NCI-H2081 treated with DMSO at 0.1 percent for 48 hours (cell line): Measurements from ENCODE around the gene DGKI.
"Not testable (repeated sequence)": the region's sequence is repeated elsewhere in the genome, so short reads cannot be mapped to it uniquely, and the experiment has no call there.

Experiments used
- DNase-seq: peaks from one replicate; lab custom pipeline; 2025; lab: John Stamatoyannopoulos, UW

The DGKI gene

GRCh38 chr7:137734221-137734620 is 112.6 kb downstream of the DGKI start:
- DNase-seq = no peak

GRCh38 chr7:137732168-137732567 is 114.6 kb downstream of the DGKI start:
- no peak for DNase-seq

GRCh38 chr7:137731436-137731835 is 115.3 kb downstream of the DGKI start:
- no peak for DNase-seq

GRCh38 chr7:137728426-137728825 is 118.3 kb downstream of the DGKI start:
- DNase-seq = no peak

GRCh38 chr7:137727413-137727812 is 119.4 kb downstream of the DGKI start:
- DNase-seq = no peak

- no peak for DNase-seq
Observed at GRCh38 chr7:137718355-137718754, 128.4 kb downstream of the DGKI start.

GRCh38 chr7:137717811-137718271 is 128.9 kb downstream of the DGKI start:
- no peak for DNase-seq

- DNase-seq = no peak
Observed at GRCh38 chr7:137717045-137717444, 129.7 kb downstream of the DGKI start.

GRCh38 chr7:137716061-137716460 is 130.7 kb downstream of the DGKI start:
- DNase-seq = no peak

GRCh38 chr7:137715533-137715932 is 131.2 kb downstream of the DGKI start:
- DNase-seq = no peak

GRCh38 chr7:137715121-137715520 is 131.7 kb downstream of the DGKI start:
- no peak for DNase-seq

- not testable (repeated sequence) for DNase-seq
Observed at GRCh38 chr7:137706330-137706729, 140.4 kb downstream of the DGKI start.

GRCh38 chr7:137704723-137705122 is 142.1 kb downstream of the DGKI start:
- no peak for DNase-seq

GRCh38 chr7:137703291-137704010 is 143.3 kb downstream of the DGKI start:
- no peak for DNase-seq

GRCh38 chr7:137696988-137697387 is 149.8 kb downstream of the DGKI start:
- no peak for DNase-seq

- no peak for DNase-seq
Observed at GRCh38 chr7:137696376-137696775, 150.4 kb downstream of the DGKI start.

- DNase-seq = peak; percentile 10
Observed at GRCh38 chr7:137695942-137696341, 150.8 kb downstream of the DGKI start.

- DNase-seq = no peak
Observed at GRCh38 chr7:137695494-137695893, 151.3 kb downstream of the DGKI start.

- no peak for DNase-seq
Observed at GRCh38 chr7:137694405-137694804, 152.4 kb downstream of the DGKI start.

GRCh38 chr7:137692399-137692798 is 154.4 kb downstream of the DGKI start:
- no peak for DNase-seq

GRCh38 chr7:137691566-137691965 is 155.2 kb downstream of the DGKI start:
- no peak for DNase-seq

GRCh38 chr7:137690635-137691034 is 156.1 kb downstream of the DGKI start:
- no peak for DNase-seq

- no peak for DNase-seq
Observed at GRCh38 chr7:137689761-137690160, 157.0 kb downstream of the DGKI start.
